Measurements from ENCODE around the gene ZP1. TPM values are rescaled to one million over a fixed set of nuclear protein-coding genes. Genes with fewer than 3 reads are reported as not detected.

Gene ZP1
- total RNA-seq, 1 donor from 2014 or later = 0.31 TPM

GRCh38 chr11:60876168-60876485, 8.8 kb downstream of the ZP1 start:
- TF ChIP-seq CTCF (IDR thresholded peaks at IDR 0.05; ENCODE audit: unreplicated experiment) = no peak
- Mint-ChIP-seq H3K9me3 (no peaks in the 10 kb centered on the region), H3K27me3 (ENCODE audit: low read depth) (no peaks in the 10 kb centered on the region), H3K36me3 (peaks cover 2% of the 10 kb centered on the region), H3K4me3 (no peak overlapping the region), H3K27ac (no peak overlapping the region), H3K4me1 (peaks cover 2% of the 10 kb centered on the region)
- peak in 1 of 2 experiments; percentile 13 for DNase-seq (ENCODE audit: low spot score in 2 of 2, unreplicated experiment in 2 of 2)

- Mint-ChIP-seq H3K36me3 (peaks cover 11% of the 10 kb centered on the region), H3K27me3 (ENCODE audit: low read depth) (no peaks in the 10 kb centered on the region), H3K9me3 (no peaks in the 10 kb centered on the region), H3K4me1 (no peaks in the 10 kb centered on the region), H3K27ac (no peak overlapping the region), H3K4me3 (no peak overlapping the region)
- DNase-seq (ENCODE audit: low spot score in 2 of 2, unreplicated experiment in 2 of 2) = no peak
- no peak for TF ChIP-seq CTCF (IDR thresholded peaks at IDR 0.05; ENCODE audit: unreplicated experiment)
These were observed 11.1 kb downstream of the ZP1 start for GRCh38 chr11:60878245-60879101.

GRCh38 chr11:60879104-60879503, 11.8 kb downstream of the ZP1 start:
- no peak overlapping the region for H3K27ac Mint-ChIP-seq
- H3K4me1 Mint-ChIP-seq = no peaks in the 10 kb centered on the region
- no peaks in the 10 kb centered on the region for H3K27me3 Mint-ChIP-seq (ENCODE audit: low read depth)
- DNase-seq (ENCODE audit: low spot score in 2 of 2, unreplicated experiment in 2 of 2) = no peak
- TF ChIP-seq CTCF (IDR thresholded peaks at IDR 0.05; ENCODE audit: unreplicated experiment) = no peak
- H3K9me3 Mint-ChIP-seq = no peaks in the 10 kb centered on the region
- no peak overlapping the region for H3K4me3 Mint-ChIP-seq
- H3K36me3 Mint-ChIP-seq = peaks cover 11% of the 10 kb centered on the region

- H3K36me3 Mint-ChIP-seq = peaks cover 14% of the 10 kb centered on the region
- no peak overlapping the region for H3K4me3 Mint-ChIP-seq
- TF ChIP-seq CTCF (IDR thresholded peaks at IDR 0.05; ENCODE audit: unreplicated experiment) = no peak
- H3K27me3 Mint-ChIP-seq (ENCODE audit: low read depth) = no peaks in the 10 kb centered on the region
- H3K27ac Mint-ChIP-seq = no peak overlapping the region
- H3K4me1 Mint-ChIP-seq = no peaks in the 10 kb centered on the region
- DNase-seq (ENCODE audit: low spot score in 2 of 2, unreplicated experiment in 2 of 2) = no peak
- no peaks in the 10 kb centered on the region for H3K9me3 Mint-ChIP-seq
These were observed 12.7 kb downstream of the ZP1 start for GRCh38 chr11:60879971-60880588.

GRCh38 chr11:60880643-60881282, 13.4 kb downstream of the ZP1 start:
- no peaks in the 10 kb centered on the region for H3K27me3 Mint-ChIP-seq (ENCODE audit: low read depth)
- peaks cover 17% of the 10 kb centered on the region for H3K36me3 Mint-ChIP-seq
- H3K9me3 Mint-ChIP-seq = no peaks in the 10 kb centered on the region
- DNase-seq (ENCODE audit: low spot score in 2 of 2, unreplicated experiment in 2 of 2) = no peak
- no peak overlapping the region for H3K4me3 Mint-ChIP-seq
- TF ChIP-seq CTCF (IDR thresholded peaks at IDR 0.05; ENCODE audit: unreplicated experiment) = no peak
- no peak overlapping the region for H3K27ac Mint-ChIP-seq
- H3K4me1 Mint-ChIP-seq = no peaks in the 10 kb centered on the region
